HG03571 (cell line): ENCODE results near the gene PLEKHH3.
"Not testable (repeated sequence)": the region's sequence is repeated elsewhere in the genome, so short reads cannot be mapped to it uniquely, and the experiment has no call there.

Source experiments
- ATAC-seq: cut with Tn5 transposase; IDR thresholded peaks from one replicate; pipeline ENCODE4 v1.9.1; 2021; ENCODE audit not compliant: unreplicated experiment

Gene PLEKHH3

DNA sequence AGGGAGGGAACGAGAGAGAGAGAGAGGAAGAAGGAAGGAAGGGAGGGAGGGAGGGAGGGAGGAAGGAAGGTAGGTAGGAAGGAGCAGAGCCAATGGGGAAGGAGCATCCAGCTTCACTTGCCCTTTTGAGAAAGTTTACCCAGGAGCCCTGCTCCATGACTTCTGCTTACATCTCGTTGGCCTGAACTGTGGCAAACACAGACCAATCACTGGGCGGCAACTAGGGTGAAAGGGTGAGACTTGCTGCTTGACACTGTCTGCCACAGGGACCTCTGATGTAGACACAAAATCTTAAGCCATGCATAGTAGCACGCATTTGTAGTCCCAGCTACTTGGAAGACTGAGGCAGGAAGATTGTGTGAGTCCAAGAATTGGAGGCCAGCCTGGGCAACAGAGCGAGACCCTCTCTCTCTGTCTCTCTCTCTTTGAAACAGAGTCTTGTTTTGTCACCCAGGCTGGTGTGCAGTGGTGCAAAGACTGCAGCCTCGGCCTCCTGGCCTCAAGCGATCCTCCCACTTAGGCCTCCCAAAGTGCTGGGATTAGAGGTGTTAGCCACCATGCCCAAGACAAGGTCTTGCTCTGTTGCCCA, 37.2 kb downstream of the PLEKHH3 start:
- no peak for ATAC-seq

DNA sequence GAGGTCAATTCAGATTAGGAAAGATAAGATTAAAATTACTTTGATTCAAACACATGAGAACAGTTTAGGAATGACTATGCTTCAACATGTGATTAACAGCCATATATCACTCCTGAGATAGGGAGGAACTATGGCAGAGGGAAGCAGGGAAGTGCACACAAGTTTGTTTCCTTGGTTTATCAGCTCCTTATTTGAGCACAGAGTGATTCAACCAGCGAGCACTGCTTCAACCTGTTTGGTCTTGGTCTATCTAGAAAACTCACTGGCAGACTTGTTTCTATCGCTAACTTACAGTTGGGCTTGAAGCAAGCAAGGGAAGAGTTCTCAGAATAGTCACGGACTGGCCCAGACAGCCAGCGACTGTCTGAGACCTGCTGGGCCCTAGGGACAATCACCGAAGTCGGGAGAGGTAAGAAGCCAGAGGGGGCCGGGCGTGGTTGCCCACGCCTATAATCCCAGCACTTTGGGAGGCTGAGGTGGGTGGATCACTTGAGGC, 43.8 kb downstream of the PLEKHH3 start:
- no peak for ATAC-seq

DNA sequence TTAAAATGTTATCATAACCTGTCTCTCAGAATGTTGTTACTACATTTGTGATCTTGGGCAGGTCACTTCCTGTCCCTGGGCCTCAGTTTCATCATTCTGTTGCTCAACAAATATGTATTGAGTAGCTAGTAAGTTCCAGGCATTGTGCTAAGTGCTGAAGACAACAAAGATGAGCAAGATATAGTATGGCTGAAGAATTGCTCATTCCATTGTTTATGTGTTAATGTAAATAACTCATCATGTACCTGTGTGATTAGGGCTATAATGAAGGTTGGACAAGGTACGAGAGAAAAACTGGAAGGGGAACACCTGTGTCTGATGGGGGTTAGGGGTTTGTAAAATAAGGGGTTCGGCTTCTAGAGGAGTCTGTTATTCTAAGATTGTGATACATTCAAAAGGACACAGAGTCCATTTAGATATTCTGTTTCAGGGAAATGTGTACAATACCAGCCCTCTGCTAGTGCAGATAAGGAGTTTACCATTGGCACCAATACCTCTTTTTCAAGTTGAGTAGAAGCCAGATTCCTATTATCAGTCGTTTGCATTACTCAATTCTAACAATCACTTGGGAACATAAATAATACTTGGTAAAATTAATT, 47.3 kb downstream of the PLEKHH3 start:
- ATAC-seq, result no peak

DNA sequence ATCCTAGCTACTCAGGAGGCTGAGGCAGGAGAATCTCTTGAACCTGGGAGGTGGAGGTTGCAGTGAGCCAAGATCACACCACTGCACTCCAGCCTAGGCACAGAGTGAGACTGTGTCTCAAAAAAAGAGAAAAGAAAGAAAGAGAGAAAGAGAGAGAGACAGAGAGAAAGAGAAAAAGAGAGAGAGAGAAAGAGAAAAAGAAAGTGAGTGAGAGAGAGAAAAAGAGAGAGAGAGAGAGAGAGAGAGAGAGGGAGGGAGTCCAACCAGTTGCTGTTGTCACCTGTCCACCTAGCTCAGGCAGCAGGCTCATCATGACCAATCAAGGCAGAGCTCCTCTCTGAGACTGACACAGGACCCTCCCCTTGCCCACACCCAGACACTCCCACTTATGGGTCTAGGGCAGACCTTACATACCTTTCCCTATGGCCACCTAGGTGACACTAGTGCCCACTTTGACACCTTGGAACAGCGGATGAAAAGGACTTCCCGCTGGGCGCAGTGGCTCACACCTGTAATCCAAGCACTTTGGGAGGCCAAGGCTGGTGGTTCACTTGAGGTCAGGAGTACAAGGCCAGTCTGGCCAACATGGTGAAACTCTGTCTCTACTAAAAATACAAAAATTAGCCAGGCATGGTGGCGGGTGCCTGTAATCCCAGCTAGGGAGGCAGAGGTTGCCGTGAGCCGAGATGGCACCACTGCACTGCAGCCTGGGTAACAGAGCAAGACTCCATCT, 49.6 kb downstream of the PLEKHH3 start:
- ATAC-seq, result not testable (repeated sequence)

DNA sequence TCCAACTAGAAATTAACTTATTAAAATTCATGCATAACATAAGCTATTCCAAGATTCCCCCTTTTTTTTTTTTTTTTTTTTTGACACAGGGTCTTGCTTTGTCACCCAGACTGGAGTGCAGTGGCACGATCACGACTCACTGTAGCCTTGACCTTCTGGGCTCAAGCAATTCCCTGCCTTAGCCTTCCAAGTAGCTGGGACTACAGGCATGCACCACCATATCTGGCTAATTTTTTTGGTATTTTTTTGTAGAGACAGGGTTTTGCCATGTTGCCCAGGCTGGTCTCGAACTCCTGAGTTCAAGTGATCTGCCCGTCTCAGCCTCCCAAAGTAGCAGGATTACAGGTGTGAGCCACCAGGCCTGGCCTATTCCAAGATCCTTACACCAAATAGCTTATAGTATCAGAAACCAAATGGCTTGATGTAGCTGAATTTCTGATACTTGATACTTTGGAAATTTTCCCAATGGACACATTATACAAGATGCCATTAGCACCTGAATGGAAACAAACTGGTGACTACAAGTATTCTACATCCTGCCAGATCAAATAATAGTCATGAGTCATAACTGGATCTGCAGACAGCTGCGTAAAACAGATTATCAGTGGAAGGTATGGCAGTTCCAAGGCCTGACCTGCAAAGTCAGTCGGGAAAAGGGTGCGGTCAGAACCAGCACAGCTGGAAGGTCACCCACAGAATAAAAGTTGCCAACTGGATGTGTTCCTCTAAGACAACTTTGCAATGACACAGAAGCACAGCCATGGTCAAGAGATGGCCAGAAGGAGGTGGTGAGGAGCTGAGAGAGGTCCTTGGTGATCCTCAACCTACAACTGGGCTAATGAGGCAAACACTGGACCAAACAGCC, 52.8 kb downstream of the PLEKHH3 start:
- no peak for ATAC-seq

DNA sequence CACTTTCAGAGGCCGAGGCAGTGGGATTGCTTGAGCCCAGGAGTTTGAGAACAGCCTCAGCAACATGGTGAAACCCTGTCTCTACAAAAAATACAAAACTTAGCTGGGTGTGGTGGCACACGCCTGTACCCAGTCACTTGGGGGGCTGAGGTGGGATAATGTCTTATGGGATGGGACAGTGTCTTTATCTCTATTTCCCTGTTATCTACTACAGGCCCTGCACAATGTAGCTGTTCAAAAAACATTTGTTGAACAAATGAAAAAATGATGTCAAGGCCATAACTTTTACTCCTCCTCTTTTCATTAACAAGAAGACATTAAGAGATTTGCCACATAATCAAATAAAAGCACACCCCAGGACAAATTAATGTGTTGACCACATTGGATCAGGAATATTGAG, 53.5 kb downstream of the PLEKHH3 start:
- no peak for ATAC-seq

DNA sequence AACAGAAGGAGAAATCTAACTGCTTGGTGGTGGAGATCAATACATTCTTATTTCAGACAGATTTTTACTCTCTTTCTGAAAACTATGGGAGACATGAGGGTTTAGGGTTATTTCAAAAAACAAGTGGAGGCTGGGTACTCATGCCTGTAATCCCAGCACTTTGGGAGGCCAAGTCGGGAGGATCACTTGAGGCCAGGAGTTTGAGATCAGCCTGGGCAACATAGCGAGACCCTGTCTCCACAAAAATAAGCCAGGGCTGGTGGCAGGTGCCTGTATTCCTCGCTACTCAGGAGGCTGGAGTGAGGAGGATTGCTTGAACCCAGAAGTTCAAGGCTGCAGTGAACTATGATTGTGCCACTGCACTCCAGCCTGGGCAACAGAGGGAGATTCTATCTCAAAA, 54.8 kb downstream of the PLEKHH3 start:
- ATAC-seq, result not testable (repeated sequence)

DNA sequence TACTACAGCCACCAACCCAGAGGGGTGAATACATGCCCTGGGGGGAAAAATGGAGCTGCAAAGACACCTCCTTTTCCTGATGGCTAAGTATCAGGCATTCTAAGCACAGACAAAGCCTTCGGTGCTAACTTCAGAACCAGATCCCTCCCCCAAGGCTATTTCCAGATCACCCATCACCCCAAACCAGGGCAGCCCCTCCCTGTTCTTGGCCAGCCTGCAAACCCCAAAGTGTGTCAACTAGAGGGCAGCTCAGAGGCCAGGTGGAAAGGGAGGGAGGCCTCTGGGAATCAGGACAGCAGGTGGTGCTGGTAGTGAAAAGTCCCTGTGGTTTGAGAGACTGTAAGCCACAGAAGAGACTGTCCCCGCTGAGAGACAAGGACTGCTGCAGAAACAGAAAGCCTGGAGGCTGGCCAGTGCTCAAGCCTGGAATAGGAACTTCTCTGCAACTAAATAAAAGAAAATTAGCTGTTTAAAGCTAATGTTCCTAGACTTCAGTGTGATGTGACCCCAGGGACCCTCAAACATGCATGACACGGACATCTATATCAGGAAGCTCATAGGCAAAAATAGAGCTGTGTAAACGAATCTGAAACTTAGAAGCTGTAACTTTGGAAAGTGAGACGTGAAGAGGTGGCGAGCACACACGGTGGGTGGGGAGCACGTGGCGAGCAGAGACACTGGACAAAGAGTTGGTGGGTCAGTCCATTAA, 58.2 kb downstream of the PLEKHH3 start:
- ATAC-seq, result peak; percentile 70

DNA sequence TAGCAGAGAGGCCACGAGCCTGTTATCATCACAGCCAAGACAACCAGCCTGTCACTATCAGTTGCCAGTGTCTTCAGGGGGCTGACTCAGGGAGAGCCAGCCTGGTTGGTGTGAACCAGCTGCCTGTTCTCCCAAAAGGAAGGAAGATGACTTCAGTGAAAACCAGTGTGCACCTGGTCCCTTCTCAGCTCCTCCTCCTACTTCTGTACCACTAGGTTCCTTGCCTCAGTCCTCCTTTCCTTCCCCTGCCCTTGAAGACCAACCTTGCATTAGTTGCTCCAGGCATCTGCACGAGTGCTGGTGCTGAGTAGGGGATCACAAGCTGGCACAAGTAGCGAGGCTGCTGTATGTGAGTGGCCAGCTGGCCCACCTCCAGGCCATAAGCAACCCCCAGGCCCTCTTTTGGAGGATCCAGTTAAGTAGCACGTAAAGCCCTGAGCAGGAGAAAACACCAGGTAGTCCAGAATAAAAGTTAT, 58.8 kb downstream of the PLEKHH3 start:
- ATAC-seq, result no peak
